MCF 10A (cell line): ENCODE results near the gene DCLK1. TPM values are rescaled to one million over a fixed set of nuclear protein-coding genes. Genes with fewer than 3 reads are reported as not detected.
A peak's percentile ranks its signal among the peaks of the same experiment; 100 is the strongest.

Experiments
- BruUV-seq: library from RNA; stranded (reverse); fragments of 400-500 nt; replicated peaks from 2 replicates; lab custom pipeline; 2021; lab: Mats Ljungman, UMichigan
- CTCF ChIA-PET: fragments of 300-600 bp; sonication (Branson Sonifier 250); formaldehyde crosslinking; extraction: SDS; loops from one replicate; lab custom pipeline; 2021; ENCODE audit warnings: antibody characterized with exemption, inconsistent platforms; lab: Yijun Ruan, JAX
- POLR2A ChIA-PET: fragments of 300-600, 350-650 bp; sonication (Branson Sonifier 250); formaldehyde crosslinking; extraction: SDS; loops from one replicate; lab custom pipeline; 2020; ENCODE audit warnings: antibody characterized with exemption, inconsistent platforms; lab: Yijun Ruan, JAX
- DNase-seq: peaks from one replicate; pipeline ENCODE4 v3.0.0-alpha.2; 2018; ENCODE audit not compliant: unreplicated experiment
- H3K27ac Mint-ChIP-seq: one replicate; pipeline ENCODE4 v1.8.0; 2022; ENCODE audit warnings: mild to moderate bottlenecking, low read depth, mixed read lengths; ENCODE audit not compliant: unreplicated experiment
- H3K27me3 Mint-ChIP-seq: one replicate; pipeline ENCODE4 v1.8.0; 2022; ENCODE audit warnings: mixed read lengths; ENCODE audit not compliant: insufficient read depth, unreplicated experiment
- H3K36me3 Mint-ChIP-seq: one replicate; pipeline ENCODE4 v1.8.0; 2022; ENCODE audit warnings: mild to moderate bottlenecking, moderate library complexity, mixed read lengths; ENCODE audit not compliant: insufficient read depth, unreplicated experiment
- H3K4me1 Mint-ChIP-seq: one replicate; pipeline ENCODE4 v1.8.0; 2022; ENCODE audit warnings: mixed read lengths; ENCODE audit not compliant: insufficient read depth, unreplicated experiment
- H3K4me3 Mint-ChIP-seq: one replicate; pipeline ENCODE4 v1.8.0; 2022; ENCODE audit warnings: mild to moderate bottlenecking, moderate library complexity, mixed read lengths; ENCODE audit not compliant: unreplicated experiment
- H3K9me3 Mint-ChIP-seq: one replicate; pipeline ENCODE4 v1.8.0; 2022; ENCODE audit warnings: mixed read lengths; ENCODE audit not compliant: unreplicated experiment
- CTCF ChIP-seq: fragments of 200-600 bp; IDR thresholded peaks from one replicate; pipeline ENCODE4 v1.8.0; 2022; ENCODE audit warnings: antibody characterized with exemption, mild to moderate bottlenecking; ENCODE audit not compliant: unreplicated experiment
- intact Hi-C: fragments of 100-400 bp; cut with micrococcal nuclease; formaldehyde crosslinking; loops from 2 replicates; pipeline ENCODE4 v1.14.1; 2022
- total RNA-seq: library from RNA; stranded (reverse); gene quantifications from 2 replicates; pipeline ENCODE4 v1.2.3, GENCODE V29; 2022

DCLK1 gene
- total RNA-seq, 1 experiment from 2014 or later: 0.44 TPM

DNA sequence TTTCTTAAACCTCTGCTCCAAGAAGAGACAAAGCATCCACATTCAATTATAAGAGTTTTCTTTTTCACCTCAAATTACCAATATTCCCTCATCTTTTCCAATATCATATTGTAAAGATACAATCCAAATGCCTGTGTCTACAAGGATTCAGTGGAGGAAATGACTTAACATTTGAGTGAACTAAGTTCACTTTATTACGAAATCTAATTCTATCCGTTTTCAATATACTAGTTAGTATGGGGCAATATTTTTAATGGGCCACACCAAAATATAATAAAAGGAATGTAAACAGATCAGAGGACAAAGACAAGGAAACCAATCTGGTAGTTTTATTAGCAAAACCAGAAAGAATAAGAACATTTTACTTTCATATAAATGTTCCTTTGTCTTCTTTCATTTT lies 136.0 kb downstream of the DCLK1 start:
- no peak for TF ChIP-seq CTCF
- no peaks in the 10 kb centered on the region for H3K27me3 Mint-ChIP-seq
- intact Hi-C loops: loop anchor here (5.0 kb wide), 1 partner anchor 42 kb away; no protein-coding TSS in a partner anchor
- CTCF ChIA-PET: interaction anchor here (1.1 to 2.1 kb wide), 3 partner anchors 16 to 166 kb away, joined by 3 to 23 read pairs (median 6); no protein-coding TSS in a partner anchor
- H3K9me3 Mint-ChIP-seq: peaks cover 7% of the 10 kb centered on the region
- no peaks in the 10 kb centered on the region for H3K36me3 Mint-ChIP-seq
- peaks cover 31% of the 10 kb centered on the region for H3K4me1 Mint-ChIP-seq
- peak overlapping the region; percentile 82 for H3K27ac Mint-ChIP-seq
- DNase-seq: peak; percentile 27
- H3K4me3 Mint-ChIP-seq: no peak overlapping the region
- TSS peak; percentile 96 for BruUV-seq
- POLR2A ChIA-PET: interaction anchor here (0.7 to 1.9 kb wide), 9 partner anchors 12 to 349 kb away, joined by 3 to 22 read pairs (median 5); no protein-coding TSS in a partner anchor

DNA sequence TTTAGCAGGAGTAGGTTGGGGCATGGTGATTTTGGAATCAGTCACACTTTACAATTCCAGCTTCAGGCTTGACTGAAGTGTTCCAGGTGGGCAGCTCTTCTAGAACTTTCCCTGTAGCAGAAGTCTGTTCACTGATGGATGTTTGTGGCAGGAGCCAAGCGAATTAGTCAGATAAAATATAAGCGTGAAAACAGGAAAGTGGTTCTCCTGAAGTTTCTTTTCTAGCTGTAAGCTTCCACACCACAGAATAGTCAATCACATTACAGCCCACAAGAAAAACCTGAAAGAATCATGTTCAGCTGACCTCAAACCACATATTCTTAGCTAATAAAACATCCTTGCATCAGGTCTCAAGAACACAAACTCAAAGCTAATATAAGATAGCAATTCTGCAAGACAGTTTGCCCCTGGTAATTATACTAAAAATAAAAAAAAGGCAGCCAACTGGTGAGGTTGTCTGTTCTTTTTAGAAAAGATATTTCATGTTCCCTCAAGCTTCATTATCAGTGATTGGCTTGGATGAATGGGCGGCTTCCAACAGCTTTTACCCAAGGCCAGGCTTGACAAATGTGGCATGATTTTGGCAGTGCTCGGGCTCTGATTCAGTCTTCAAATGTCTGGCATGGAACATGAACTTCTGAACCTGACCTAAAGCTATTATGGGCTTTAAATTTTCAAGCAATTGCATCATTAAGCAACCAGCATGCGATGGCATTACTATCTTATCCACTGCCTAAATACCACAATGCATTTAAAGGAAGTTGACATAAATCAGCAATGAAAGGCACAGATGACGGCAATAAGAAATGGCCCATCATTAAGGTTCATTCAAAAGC lies 136.8 kb downstream of the DCLK1 start:
- H3K27ac Mint-ChIP-seq: peak overlapping the region; percentile 82

DNA sequence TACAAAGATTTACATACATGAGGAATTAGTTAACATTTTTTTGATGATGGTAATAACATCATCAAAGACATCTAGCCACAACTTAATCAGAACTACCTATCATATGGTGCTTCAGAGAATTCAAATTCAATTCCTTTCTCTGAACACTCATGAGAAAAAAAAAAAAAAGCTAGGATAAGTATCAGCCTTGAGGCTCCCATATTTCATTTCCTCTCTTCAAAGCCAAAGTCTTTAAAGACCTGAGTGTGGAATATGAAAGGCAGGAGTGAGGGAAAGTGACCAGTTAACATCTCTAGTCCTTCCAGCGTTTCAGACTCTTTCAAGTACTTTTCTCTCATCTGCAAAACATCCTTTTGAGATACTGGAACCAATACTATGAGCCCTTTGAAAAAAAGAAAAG lies 137.5 kb downstream of the DCLK1 start:
- intact Hi-C loops: loop anchor here (1.0 kb wide), 1 partner anchor 14 kb away; no protein-coding TSS in a partner anchor
- Mint-ChIP-seq H3K4me1 (peaks cover 37% of the 10 kb centered on the region), H3K36me3 (no peaks in the 10 kb centered on the region), H3K4me3 (no peak overlapping the region), H3K9me3 (peaks cover 6% of the 10 kb centered on the region), H3K27me3 (no peaks in the 10 kb centered on the region), H3K27ac (peak overlapping the region; percentile 82)
- BruUV-seq: no TSS peak
- DNase-seq: no peak
- CTCF ChIA-PET: interaction anchor here (0.5 to 2.1 kb wide), 6 partner anchors 15 to 966 kb away, joined by 3 to 23 read pairs (median 4); no protein-coding TSS in a partner anchor
- POLR2A ChIA-PET: interaction anchor here (0.6 to 1.9 kb wide), 9 partner anchors 14 to 1007 kb away, joined by 3 to 22 read pairs (median 4); partner anchors contain the start of gene EXOSC8
- no peak for TF ChIP-seq CTCF

More for the DNA sequence above, 136.8 kb downstream of the DCLK1 start:
- H3K9me3 Mint-ChIP-seq: peaks cover 7% of the 10 kb centered on the region
- TF ChIP-seq CTCF: no peak
- H3K4me3 Mint-ChIP-seq: no peak overlapping the region
- no peaks in the 10 kb centered on the region for H3K36me3 Mint-ChIP-seq
- DNase-seq: peak; percentile 96
- intact Hi-C loops: loop anchor here (1.0 kb wide), 1 partner anchor 15 kb away; no protein-coding TSS in a partner anchor
- H3K4me1 Mint-ChIP-seq: peaks cover 31% of the 10 kb centered on the region
- ChIA-PET CTCF (interaction anchor here (0.5 to 2.1 kb wide), 8 partner anchors 15 to 967 kb away, joined by 3 to 23 read pairs (median 3); no protein-coding TSS in a partner anchor), POLR2A (interaction anchor here (0.6 to 1.9 kb wide), 16 partner anchors 12 to 1006 kb away, joined by 3 to 22 read pairs (median 3); partner anchors contain the start of gene EXOSC8)
- H3K27me3 Mint-ChIP-seq: no peaks in the 10 kb centered on the region
- TSS peak; percentile 68 for BruUV-seq

- Mint-ChIP-seq H3K4me3 (no peak overlapping the region), H3K27ac (no peak overlapping the region)
Observed at GRCh38 chr13:35992964-35993363, 138.2 kb downstream of the DCLK1 start.

More at GRCh38 chr13:35992964-35993363, 138.2 kb downstream of the DCLK1 start:
- no peak for TF ChIP-seq CTCF
- no peaks in the 10 kb centered on the region for H3K9me3 Mint-ChIP-seq
- CTCF ChIA-PET: interaction anchor here (0.8 to 2.1 kb wide), 3 partner anchors 14 to 30 kb away, joined by 4 to 23 read pairs (median 4); no protein-coding TSS in a partner anchor
- peaks cover 44% of the 10 kb centered on the region for H3K4me1 Mint-ChIP-seq
- no peaks in the 10 kb centered on the region for H3K36me3 Mint-ChIP-seq
- DNase-seq: no peak
- no peaks in the 10 kb centered on the region for H3K27me3 Mint-ChIP-seq
- no TSS peak for BruUV-seq
- intact Hi-C loops: no loop called here
- POLR2A ChIA-PET: interaction anchor here (1.9 kb wide), 1 partner anchor 103 kb away, joined by 6 read pairs; no protein-coding TSS in a partner anchor
